Renal cortical epithelial cell (primary cell): ENCODE measurements around the gene PODN. TPM values are rescaled to one million over a fixed set of nuclear protein-coding genes. Genes with fewer than 3 reads are reported as not detected.

Experiments used
- DNase-seq: peaks from one replicate; pipeline ENCODE4 v3.0.0-alpha.2; 2011; ENCODE audit warnings: low read depth
- total RNA-seq: library from RNA; depleted of rRNA; stranded (reverse); fragments of >200 nt; gene quantifications from 2 replicates; pipeline ENCODE4 v1.2.3, GENCODE V29; 2014

The PODN gene
- total RNA-seq, 1 donor from 2014 or later = 0.40 TPM

DNA sequence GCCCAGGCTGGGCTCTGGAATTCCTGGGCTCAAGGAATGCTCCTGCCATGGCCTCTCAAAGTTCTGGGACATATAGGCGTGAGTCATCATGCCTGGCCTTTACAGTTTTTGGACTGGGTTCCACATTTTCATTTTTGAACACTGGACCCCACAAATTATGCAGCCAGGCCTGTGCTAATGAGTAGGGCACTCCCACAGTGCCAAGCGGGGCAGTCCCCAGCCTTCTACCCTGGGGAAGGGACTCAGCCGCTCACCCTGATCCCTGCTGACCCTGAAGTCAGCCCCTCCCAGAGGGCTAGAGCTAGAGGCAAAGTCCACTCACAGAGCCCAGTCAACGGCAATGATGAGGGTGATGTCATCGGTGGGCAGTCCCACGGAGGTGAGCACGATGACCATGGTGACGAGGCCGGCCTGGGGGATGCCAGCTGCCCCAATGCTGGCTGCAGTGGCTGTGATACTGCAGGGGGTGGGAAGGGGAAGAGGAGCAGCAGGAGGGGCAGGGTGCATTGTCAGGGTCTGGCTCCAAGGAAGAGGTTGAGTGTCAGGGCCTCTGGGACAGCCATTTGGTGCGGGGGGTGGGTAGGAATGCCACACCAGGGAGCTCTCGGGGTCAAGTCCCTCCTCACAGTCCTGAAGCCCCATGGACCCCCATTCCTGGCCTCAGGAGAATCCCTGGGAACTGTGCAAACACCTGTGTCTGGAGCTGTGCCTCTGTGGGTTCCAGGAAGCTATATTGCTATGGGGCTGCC lies 27.6 kb downstream of the PODN start:
- peak; percentile 31 for DNase-seq

DNA sequence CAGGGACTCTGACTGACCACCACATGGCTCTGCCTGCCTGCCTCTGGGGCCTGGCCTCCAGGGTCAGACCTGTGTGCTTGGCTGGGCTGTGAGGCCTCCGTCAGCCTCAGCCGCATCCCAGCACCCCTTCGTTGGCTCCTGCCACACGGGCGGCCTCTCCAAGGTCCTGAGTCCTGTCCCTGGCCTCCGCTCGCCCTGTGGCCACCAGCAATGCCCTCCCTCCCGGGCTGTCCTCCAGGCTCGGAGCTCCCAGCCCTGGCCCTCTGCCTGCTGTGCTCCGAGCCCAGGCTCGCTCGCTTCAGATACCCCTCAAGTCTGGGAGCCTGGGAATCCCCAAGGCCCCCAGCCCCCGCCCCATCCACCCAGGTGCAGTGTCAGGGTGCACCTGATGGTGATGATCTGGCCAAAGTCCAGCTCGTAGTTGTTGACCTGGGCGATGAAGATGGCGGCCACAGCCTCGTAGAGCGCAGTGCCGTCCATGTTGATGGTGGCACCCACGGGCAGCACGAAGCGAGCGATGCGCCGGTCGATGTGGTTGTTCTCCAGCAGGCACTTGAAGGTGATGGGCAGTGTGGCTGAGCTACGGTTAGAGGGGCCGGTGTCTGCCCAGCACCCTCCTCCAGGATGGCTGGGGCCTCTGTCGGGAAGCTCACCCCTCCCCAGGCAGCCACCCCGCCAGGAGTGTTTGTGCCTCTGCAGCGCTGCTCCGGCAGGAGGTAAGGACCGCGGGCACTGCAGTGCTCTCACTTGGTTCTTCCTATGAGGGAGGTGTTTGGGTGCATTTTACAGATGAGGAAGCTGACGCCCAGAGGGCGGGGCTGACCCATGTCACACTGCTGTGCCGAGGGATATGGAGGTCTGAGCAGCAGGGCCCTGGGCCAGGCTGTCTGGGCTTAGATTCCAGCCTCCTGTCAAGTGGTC lies 28.5 kb downstream of the PODN start:
- no peak for DNase-seq

GRCh38 chr1:53091841-53092645 lies 30.0 kb downstream of the PODN start:
- DNase-seq = no peak

DNA sequence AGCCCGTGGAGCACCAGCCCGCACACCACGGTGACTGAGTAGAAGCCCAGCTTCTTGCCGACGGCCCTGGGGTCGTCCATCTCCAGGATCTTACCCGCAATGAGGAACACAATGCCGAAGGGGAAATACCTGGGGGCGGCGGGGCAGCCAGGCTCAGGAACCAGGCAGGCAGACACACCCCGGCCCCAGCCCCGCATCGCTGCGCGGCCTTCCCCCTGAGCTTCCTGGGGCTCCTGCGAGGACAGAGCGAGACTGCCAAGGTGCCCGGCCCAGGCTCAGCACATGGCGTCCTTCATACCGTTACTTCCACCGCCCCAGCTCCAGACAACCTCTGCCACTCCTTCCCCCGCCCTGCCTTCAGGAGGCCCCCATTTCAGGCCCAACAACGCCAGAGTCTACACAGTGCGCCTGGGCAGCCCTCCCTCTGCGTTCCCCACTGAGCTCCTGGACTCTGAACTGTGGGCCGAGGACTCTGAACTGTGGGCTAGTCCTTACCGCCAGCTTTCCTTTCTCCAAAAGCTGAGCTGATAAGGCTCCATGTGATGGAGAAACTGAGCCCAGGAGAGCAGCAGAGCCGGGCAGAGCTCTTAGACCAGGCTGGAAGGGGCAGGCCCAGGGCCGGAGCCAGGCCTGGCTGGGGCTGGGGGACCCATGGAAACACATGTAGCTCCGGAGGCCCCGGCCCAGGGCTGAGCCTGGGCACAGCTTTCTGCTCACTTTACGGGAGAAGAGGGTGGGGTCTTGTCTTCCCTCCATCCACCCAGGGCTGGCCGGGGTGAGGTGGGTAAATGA lies 30.8 kb downstream of the PODN start:
- DNase-seq = no peak

GRCh38 chr1:53093451-53093754 lies 31.4 kb downstream of the PODN start:
- no peak for DNase-seq

DNA sequence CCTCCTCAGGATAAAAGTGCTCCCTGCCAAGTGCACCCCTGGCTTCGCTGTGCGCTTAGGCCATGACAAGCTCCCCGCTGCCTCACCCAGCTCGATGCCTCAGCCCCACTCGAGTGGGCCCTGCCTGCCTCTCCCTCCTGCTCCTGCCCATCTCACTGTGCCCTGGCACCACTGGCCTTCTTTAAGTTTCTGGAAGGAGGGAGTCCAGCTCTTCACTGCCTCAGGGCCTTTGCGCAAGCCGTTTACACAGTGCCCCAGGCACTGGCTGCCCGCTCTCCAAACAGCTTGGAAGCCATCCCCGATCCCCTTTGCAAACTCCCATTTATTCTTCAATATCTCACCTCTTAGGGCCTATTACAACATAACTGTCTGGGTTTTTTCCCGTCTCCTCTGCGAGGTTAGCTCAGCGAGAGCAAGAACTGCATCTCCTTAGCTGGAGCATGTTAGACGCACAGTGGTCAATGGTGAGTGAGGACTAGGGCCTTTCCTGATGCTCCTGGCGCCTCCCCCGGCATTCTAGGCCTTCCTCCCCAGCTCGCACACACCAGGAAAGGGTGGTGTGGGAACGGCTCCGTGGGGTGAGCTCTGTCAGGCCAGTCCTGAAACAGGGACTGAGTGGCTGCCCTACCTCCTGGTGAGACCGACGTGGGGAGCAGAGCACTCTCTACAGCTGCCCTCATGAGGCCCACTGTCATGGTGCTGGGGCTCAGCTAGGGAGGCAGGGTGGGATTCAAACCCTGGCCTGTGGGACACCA lies 31.9 kb downstream of the PODN start:
- DNase-seq = no peak

DNA sequence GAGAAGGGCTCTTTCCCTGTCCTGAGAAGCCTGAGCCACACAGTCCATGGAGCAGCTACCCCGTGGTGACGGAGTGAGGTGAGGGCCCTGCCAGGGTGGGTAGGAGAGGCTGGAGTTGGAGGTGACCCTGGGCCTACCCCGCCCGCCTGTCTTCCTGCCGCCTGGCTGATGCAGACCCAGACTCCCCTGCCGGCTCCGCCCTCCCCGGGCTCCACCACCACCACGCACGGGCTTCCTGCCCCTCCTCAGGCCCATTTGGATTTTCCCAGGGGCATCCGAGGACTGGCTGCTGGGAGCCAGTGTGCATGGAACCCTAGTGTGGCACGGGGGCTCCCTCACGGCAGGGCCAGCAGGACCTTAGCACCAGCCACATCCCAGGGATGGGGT lies 32.5 kb downstream of the PODN start:
- no peak for DNase-seq

DNA sequence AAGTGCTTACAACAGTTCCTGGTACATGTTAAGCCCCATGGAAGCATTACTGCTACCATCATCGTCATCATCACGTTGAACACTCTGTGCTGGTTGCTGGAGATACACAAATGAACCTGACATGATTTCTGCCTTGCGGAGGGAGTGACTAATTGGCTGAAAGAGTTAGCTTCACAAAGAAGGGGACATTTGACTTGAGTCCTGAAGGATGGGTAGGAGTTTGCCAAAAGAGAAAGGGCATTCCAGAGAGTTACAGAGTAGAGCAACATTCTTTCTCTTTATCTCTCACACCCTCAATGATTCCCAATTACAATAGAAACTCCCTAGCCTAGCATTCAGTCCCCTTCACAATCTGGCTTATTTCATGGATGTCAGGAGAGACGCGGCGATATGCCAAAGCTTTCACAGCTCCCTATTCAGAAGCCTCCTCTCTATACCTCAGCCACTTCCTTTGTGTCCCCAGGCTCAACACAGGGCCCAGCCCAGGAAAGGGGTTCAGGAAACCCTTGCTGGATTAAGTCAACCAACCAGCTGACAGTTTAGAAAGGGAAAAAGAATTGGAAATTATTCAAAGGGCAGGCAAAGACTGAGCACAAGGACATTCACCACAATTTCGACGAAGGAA lies 42.4 kb downstream of the PODN start:
- DNase-seq = no peak

GRCh38 chr1:53107090-53107489 lies 45.1 kb downstream of the PODN start:
- DNase-seq = no peak

DNA sequence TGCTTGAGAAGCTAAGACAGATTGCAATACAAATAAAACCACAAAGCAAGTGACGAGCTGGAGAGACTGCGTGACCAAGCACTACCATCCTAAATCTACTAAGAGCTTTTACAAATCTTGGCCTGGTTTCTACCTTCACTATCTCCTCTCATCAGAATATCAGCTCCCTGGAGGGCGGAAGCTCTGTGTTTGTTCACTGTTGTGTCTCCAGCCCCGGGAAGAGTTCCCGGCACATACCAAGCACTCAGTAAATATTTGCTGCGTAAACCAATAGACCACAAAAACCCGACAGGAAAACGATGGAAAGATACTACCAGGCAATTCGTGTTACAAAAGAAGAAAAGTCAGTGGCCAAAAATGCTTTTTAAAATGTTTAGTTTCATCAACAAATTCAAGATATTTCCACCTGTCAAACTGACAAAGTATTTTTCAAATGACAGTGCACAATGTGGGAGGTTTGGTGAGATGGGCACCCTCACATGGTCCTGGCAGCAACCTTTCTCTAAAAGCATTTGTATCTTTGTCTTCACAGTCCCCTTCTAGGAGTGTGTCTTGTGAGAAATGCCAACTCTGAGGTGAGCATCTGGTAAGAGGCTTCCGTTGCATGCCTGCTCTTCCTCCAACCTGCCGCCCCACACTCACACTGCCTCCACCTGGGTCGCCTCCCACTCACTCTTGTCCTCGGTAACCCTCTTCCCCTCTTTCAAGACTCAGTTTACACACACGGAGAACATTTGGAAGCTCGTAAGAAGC lies 45.7 kb downstream of the PODN start:
- DNase-seq = no peak

DNA sequence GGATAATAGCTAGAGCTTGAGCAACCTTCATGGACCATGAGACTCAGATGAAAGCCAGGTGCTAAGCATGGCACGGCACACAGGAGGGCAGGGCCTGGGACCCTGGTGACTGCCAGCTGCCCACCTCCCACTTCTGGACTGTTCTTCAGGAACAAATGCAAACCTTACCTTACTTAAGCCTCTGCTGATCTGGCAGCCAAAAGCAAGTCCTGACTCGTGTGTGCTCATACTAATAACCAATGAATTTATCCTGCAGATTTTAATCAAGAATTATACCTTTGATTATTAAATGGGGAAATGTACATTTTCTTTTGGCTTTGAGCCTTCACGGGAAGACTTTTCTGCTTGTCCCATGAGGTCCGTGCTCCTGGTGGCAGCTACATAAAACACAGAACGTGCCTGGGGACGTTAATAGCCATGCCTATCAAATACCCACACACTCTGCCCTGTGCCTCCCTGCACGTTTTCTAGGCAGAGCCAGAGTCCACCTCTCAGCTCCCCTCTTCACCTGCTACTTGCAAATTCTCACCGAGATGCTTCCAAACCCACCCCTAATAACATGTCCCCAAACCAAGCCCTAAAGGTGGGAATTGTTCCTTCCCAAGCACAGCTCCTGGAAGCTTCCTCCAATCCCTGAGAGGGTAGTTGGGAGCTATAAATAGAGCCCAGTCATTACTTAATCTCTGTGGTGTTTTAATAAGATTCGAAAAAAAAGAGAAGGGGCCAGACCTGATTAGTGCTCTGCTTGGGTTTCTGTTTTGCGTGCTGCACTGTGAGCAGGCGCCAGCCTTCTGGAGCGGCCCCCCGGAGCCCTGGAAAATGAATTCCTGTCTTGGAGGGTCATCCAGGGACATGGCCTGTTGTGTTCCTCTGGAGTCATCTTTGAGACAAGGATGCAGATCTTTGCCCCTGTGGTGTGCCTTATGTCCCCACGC lies 46.9 kb downstream of the PODN start:
- DNase-seq = no peak

GRCh38 chr1:53110370-53111072 lies 48.5 kb downstream of the PODN start:
- peak; percentile 36 for DNase-seq

GRCh38 chr1:53111073-53111556 lies 49.1 kb downstream of the PODN start:
- DNase-seq = no peak

DNA sequence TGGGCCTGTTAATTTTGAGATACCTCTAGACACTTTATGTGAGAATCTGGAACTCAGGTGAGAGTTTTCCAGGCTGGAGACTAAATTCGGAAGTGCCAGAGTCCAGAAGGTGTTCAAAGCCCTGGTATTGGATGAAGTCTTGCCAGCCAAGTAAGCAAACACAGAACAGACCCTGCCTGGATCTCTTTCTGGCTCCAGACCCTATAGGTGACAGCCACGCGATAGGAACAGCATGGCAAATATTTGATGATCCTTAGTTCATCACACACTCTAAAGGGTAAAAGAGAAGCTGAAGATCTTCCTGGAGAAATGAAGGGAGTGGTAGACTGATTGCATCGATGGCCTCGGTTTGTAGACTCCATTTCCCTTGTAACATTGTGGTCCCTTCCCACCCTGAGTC lies 49.7 kb downstream of the PODN start:
- DNase-seq = no peak

DNA sequence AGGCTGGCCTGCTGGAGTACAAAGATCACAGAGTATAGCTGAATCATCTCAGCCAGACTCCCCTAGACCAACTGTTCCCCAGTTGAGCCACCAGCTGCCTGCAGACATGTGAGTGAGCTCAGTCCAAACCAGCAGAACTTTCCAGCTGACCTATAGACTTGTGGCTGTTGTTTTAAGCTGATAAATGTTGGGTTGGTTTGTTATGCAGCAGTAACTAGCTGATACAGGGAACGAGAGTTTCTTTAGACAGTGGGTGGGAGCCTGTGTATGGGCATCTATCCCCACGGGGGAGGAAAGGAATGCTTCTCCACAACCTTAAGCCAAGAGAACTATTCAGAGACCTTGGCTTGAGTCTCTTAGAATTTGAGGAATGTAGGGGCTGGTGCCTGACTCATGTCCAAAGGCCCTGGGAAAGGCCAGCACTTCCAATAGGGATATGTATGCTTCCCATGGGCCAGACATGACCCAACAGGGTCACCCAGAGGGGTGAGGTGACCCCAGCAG lies 50.3 kb downstream of the PODN start:
- peak; percentile 77 for DNase-seq

GRCh38 chr1:53112861-53113260 lies 50.8 kb downstream of the PODN start:
- DNase-seq = no peak

DNA sequence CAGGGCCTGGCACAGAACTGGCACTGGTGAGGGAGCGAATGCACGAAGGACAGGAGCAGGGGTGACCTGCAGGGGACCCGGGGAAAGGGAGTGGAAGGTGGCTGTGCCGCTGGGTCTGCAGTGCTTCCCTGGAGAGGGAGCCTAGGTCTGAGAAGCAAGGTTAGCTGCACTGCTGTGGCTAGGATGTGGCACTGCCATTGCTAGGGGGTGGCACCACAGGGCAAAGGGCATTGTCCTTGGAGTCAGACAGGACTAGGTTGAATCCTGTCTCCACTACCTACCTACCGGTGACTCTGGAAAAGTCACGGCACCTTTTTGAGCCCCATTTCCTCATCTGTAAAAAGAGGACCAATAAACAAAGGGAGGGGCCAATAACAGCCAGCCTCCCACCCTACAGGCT lies 52.1 kb downstream of the PODN start:
- no peak for DNase-seq
